ENCODE data around the gene RUBCNL.

RUBCNL gene

DNA sequence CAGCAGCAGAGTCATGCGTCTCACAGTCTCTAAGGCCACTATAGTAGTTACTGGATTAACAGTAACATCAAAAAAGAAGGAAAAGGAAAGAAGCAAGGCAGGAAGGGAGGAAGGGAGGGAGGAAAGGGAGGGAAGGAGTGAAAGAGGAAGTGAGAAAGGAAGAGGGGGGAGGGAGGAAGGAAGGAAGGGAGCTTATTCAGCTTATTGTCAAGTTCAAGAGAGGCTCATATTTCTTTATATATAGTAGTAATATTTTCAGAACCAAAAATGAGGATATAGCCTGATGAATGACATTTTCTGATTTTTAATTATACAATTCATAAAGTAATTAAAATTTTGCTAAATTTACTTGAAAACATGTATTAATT lies 17.7 kb upstream of the RUBCNL start:
- Histone ChIP-seq H3K79me2 (ENCODE audit: control insufficient read depth, low read length) (no peaks in the 10 kb centered on the region), H3K9me3 (ENCODE audit: control insufficient read depth, insufficient read depth, low read length) (peaks cover 6% of the 10 kb centered on the region), H4K20me1 (ENCODE audit: control insufficient read depth, insufficient read depth, low read depth, low read length) (no peaks in the 10 kb centered on the region), H3K27me3 (ENCODE audit: control insufficient read depth, low read length) (no peaks in the 10 kb centered on the region), H3K4me1 (ENCODE audit: control insufficient read depth, low read length) (peaks cover 64% of the 10 kb centered on the region), H3K4me3 (ENCODE audit: low read length) (peak overlapping the region; percentile 63), H3K9me2 (replicated peaks; ENCODE audit: control insufficient read depth, low read length) (no peaks in the 10 kb centered on the region), H3K4me2 (ENCODE audit: low read length) (peak overlapping the region; percentile 88), H3K27ac (ENCODE audit: low read depth, low read length) (peak overlapping the region; percentile 70), H3F3A (ENCODE audit: control insufficient read depth, insufficient read depth) (peaks cover 42% of the 10 kb centered on the region), H3K36me3 (ENCODE audit: control insufficient read depth, low read length) (no peaks in the 10 kb centered on the region)
- TF ChIP-seq, protein P1, sequence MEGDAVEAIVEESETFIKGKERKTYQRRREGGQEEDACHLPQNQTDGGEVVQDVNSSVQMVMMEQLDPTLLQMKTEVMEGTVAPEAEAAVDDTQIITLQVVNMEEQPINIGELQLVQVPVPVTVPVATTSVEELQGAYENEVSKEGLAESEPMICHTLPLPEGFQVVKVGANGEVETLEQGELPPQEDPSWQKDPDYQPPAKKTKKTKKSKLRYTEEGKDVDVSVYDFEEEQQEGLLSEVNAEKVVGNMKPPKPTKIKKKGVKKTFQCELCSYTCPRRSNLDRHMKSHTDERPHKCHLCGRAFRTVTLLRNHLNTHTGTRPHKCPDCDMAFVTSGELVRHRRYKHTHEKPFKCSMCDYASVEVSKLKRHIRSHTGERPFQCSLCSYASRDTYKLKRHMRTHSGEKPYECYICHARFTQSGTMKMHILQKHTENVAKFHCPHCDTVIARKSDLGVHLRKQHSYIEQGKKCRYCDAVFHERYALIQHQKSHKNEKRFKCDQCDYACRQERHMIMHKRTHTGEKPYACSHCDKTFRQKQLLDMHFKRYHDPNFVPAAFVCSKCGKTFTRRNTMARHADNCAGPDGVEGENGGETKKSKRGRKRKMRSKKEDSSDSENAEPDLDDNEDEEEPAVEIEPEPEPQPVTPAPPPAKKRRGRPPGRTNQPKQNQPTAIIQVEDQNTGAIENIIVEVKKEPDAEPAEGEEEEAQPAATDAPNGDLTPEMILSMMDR (IDR thresholded peaks at IDR 0.05; ENCODE audit: low read depth, low read length, poor library complexity, severe bottlenecking) = no peak
- TF ChIP-seq EZH2phosphoT487 (IDR thresholded peaks at IDR 0.05; ENCODE audit: borderline replicate concordance, low read length) = no peak

DNA sequence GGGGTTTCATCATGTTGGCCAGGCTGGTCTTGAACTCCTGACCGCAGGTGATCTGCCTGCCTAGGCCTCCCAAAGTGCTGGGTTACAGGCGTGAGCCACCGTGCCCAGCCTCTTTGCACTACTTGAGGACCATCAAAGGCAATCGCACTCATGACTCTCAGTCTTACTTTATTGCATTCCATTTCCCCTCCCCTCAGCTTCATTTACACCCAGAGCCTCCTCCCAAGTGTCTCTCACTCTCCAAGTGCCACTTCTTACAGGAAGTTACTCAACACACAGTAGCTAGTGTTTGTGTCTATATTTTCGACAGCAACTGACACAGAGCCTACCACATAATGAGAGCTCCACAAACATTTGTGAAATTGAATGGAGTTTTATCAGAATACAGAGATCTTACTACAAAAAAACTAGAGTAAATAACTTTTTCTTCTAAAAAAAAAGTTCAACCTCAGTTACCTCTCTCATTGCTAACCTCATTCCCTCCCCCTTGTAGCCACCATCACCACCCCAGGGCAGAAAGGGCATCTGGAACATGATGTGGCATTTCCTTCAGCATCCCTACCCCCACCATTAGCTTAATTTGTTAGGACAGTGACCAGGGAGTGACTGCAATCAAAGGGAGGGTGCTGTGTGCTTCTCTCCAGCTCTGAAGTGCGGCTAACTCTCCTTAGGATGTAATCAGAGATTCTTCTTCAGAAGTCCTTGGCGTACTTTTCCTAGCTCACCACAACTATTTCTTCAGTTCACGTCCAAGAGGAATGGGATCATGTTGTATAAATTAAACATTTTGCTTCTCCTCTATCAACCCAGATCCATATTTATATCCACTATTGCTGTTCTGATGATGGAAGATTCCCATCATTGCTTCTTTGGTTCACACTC lies 17.0 kb upstream of the RUBCNL start:
- H3K9me3 ChIP-seq (ENCODE audit: control insufficient read depth, insufficient read depth, low read length) = peaks cover 6% of the 10 kb centered on the region
- TF ChIP-seq EZH2phosphoT487 (IDR thresholded peaks at IDR 0.05; ENCODE audit: borderline replicate concordance, low read length) = no peak
- TF ChIP-seq, protein P1 (IDR thresholded peaks at IDR 0.05; ENCODE audit: low read depth, low read length, poor library complexity, severe bottlenecking) = no peak
- H3K79me2 ChIP-seq (ENCODE audit: control insufficient read depth, low read length) = no peaks in the 10 kb centered on the region
- no peaks in the 10 kb centered on the region for H3K27me3 ChIP-seq (ENCODE audit: control insufficient read depth, low read length)
- no peaks in the 10 kb centered on the region for H3K36me3 ChIP-seq (ENCODE audit: control insufficient read depth, low read length)
- H3K4me2 ChIP-seq (ENCODE audit: low read length) = peak overlapping the region; percentile 88
- peak overlapping the region; percentile 63 for H3K4me3 ChIP-seq (ENCODE audit: low read length)
- H3K4me1 ChIP-seq (ENCODE audit: control insufficient read depth, low read length) = peaks cover 71% of the 10 kb centered on the region
- no peaks in the 10 kb centered on the region for H4K20me1 ChIP-seq (ENCODE audit: control insufficient read depth, insufficient read depth, low read depth, low read length)
- H3K9me2 ChIP-seq (replicated peaks; ENCODE audit: control insufficient read depth, low read length) = no peaks in the 10 kb centered on the region
- H3F3A ChIP-seq (ENCODE audit: control insufficient read depth, insufficient read depth) = peaks cover 42% of the 10 kb centered on the region
- peak overlapping the region; percentile 70 for H3K27ac ChIP-seq (ENCODE audit: low read depth, low read length)

DNA sequence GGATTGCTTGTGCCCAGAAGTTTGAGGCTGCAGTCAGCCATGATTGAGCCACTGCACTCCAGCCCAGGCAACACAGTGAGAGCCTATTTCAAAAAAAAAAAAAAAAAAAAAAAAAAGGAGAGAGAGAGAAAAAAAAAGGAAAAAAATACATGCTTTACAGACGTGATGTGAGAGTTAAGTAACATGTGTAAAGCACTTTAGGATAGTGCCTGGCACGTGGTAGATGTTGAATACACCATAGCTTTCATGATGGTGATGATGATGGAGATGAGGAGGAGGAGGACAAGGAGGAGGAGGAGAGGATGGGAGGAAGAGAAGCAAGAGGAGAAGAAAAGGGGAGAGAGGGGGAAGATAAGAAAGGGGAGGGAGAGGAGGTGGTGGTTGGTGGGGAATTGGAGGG lies 15.1 kb upstream of the RUBCNL start:
- Histone ChIP-seq H3K4me2 (ENCODE audit: low read length) (peak overlapping the region; percentile 94), H3K4me3 (ENCODE audit: low read length) (peak overlapping the region; percentile 71), H3K79me2 (ENCODE audit: control insufficient read depth, low read length) (no peaks in the 10 kb centered on the region), H3K4me1 (ENCODE audit: control insufficient read depth, low read length) (peaks cover 79% of the 10 kb centered on the region), H3K9me3 (ENCODE audit: control insufficient read depth, insufficient read depth, low read length) (peaks cover 6% of the 10 kb centered on the region), H3F3A (ENCODE audit: control insufficient read depth, insufficient read depth) (peaks cover 42% of the 10 kb centered on the region), H3K9me2 (replicated peaks; ENCODE audit: control insufficient read depth, low read length) (no peaks in the 10 kb centered on the region), H3K36me3 (ENCODE audit: control insufficient read depth, low read length) (no peaks in the 10 kb centered on the region), H3K27ac (ENCODE audit: low read depth, low read length) (peak overlapping the region; percentile 96), H4K20me1 (ENCODE audit: control insufficient read depth, insufficient read depth, low read depth, low read length) (no peaks in the 10 kb centered on the region), H3K27me3 (ENCODE audit: control insufficient read depth, low read length) (no peaks in the 10 kb centered on the region)
- no peak for TF ChIP-seq EZH2phosphoT487 (IDR thresholded peaks at IDR 0.05; ENCODE audit: borderline replicate concordance, low read length)
- TF ChIP-seq, protein P1 (IDR thresholded peaks at IDR 0.05; ENCODE audit: low read depth, low read length, poor library complexity, severe bottlenecking) = no peak
